Embryonic facial prominence (tissue), 1 donor: ENCODE measurements around the gene PCBD1.
"Not testable (repeated sequence)": the region's sequence is repeated elsewhere in the genome, so short reads cannot be mapped to it uniquely, and the experiment has no call there.

Source experiments
- DNase-seq: peaks from one replicate; pipeline ENCODE4 v3.0.0-alpha.2; 2016; ENCODE audit errors: extremely low spot score

The PCBD1 gene

DNA sequence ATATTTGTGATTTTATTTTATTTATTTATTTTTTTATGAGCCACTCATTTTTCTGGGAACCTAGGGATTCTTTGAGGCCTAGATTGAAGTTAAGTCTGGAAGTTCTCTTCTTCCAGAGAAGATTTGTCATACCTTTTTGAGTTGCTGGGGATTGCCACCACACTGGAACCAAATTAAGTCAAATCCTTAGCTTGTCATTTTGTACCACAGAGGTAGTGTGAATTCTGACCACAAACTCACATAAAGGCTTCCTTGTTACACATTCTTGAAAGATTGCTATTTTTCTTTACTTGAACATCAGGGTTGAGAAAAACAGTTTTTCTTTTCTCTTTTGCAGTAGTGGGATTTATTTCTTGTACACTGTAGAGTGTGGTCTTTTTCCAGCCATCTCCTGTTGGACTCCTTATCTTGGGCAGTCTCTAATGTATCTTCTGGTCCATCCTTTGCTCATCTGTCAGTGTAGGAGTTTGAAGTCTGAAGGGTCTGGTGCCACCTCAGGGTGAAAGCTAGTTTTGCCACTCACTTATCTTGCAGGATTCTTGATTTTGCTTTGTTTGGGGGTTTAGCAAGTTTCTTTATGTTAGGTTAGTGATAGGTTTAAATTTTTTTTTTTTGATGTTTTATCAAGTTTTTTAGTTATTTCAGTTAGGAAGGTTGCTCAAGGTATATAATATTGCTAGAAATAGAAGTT lies 24.8 kb downstream of the PCBD1 start:
- no peak for DNase-seq

DNA sequence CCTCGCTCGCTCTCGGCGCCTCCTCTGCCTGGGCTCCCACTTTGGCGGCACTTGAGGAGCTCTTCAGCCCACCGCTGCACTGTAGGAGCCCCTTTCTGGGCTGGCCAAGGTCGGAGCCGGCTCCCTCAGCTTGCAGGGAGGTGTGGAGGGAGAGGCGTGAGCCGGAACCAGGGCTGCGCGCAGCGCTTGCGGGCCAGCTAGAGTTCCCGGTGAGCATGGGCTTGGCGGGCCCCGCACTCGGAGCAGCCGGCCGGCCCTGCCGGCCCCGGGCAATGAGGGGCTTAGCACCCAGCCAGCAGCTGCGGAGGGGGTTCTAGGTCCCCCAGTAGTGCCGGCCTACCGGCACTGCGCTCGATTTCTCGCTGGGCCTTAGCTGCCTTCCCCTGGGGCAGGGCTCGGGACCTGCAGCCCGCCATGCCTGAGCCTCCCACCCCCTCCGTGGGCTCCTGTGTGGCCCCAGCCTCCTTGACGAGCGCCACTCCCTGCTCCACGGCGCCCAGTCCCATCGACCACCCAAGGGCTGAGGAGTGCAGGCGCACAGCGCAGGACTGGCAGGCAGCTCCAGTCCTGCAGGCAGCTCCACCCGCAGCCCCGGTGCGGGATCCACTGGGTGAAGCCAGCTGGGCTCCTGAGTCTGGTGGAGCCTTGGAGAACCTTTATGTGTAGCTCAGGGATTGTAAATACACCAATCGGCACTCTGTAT lies 26.7 kb downstream of the PCBD1 start:
- DNase-seq, result not testable (repeated sequence)

DNA sequence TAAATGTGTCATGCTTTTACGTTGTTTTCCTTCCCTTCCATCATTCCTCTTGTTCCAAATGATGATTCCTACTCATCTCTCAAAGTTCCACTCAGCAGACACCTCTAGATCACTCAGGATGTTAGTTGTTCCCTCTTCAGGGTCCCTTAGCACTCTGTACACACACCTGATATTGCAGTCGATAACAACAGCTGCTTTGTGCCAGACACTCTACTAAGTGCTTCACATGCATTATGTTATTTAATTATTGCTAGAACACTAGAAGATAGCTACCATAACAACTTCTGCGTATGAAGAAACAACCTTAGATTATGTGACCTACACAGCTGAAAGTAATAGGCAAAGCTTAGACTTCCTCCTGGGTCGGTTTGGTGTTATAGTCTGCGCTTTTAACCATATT lies 29.6 kb downstream of the PCBD1 start:
- no peak for DNase-seq

DNA sequence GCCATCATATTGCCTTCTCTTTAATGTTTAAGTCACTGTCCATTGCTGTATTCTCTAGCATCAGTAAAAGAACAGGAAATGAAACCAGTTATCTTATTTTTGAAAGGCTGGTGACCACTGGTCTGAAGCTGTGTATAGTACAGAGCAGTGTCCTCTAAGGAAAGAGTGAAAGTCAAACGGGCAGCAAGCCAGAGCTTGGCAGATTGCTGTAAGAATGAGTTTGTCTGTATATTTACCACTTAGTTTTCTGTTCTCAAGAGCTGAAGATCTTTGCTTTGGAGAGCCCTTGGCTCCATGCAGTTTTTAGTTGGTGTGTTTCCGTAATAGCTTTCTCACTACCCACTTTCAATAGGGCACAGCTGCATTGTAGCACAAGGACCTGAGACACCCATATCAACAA lies 31.9 kb downstream of the PCBD1 start:
- no peak for DNase-seq

DNA sequence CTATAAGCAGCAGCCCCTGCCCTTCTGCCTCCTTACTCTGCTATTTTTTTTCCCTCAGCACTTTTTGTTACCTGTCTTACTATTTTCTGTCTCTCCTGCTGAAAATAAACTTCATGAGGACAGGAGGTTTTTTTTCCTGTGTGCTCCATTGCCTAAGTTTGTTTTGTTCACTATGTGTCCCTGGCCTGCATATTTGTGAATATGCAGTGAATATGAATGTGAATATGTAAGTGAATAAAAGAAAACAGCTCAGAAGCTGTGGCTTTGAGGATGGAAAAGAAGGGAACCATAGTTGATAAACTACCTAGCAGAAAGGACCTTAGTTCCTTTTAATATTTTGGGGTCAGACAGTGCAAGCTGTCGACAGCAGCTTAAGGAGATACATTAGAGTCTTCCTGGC lies 34.9 kb downstream of the PCBD1 start:
- no peak for DNase-seq

DNA sequence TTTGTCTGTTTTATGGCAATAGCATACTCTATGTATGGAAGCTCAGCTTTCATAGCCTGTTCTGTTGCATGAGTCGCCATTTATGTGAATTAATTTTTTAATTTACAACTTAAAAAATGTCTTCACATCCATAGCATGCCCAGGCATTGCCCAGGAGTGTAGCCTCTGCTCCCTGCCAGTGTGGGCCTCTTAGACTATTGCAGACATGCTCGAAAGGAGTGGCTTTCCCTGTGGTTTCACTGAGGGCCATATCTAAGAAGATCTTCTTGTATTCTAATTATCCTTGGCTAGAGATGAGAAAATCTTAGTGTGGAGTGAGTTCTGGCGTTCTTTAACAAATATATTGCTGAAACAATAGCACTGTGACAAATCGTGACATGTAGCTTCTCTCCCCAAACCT lies 35.3 kb downstream of the PCBD1 start:
- DNase-seq, result no peak

DNA sequence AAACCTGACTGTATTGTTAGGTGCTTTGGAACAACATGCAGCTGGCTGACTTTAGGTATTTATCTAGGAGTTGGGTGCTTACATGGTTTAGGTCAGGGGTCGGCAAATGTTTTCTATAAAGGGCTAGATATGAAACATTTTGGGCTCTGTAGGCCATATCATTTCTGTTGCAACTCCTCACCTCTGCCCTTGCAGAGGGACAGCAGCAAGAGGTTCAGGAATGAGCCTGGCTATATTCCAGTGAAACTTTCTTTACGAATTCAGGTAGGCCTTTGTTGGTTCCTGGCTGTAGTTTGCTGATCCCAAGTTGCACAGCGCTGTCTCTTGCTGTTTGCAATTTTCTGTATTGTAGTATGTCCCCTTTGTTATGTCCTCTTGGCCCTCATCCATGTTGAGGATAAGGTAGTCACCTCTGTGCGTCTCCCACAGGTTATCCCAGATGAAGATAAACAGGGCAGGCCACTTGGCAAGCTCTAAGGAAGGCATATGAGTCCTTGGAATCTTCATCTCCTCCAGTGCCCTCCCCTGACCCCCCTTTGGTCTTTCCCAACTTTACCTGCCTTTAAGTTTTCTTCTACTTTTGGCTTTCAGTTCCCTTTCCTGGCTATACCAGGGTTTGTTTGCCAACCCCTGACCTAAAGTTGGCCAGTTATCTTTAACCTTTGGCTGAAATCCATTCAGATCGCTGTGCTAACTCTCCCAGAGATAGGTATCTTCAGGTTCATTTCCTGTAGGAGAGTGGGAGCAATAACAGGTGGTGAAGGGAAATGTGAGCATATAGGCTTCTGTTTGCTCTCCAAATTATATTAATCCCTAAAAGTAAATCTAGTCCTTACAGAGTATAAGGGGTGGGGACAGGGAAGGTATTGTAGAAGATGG lies 36.5 kb downstream of the PCBD1 start:
- DNase-seq, result no peak

DNA sequence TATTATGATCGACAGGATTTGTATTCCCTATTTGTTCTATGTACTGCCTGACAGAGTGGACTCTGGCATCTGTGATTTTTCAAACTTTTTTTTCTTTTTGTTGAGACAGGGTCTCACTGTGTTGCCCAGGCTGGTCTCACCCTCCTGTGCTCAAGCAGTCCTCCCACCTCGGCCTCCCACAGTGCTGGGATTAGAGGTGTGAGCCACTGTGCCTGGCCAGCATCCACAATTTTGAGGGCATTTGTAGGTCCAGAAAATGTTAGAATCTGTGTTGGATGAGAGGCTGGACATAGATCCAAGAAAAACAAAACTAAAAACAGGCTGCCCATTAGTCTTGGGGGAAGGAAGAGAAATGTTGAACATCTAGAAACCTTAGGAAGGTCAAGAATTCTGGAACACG lies 38.3 kb downstream of the PCBD1 start:
- no peak for DNase-seq

DNA sequence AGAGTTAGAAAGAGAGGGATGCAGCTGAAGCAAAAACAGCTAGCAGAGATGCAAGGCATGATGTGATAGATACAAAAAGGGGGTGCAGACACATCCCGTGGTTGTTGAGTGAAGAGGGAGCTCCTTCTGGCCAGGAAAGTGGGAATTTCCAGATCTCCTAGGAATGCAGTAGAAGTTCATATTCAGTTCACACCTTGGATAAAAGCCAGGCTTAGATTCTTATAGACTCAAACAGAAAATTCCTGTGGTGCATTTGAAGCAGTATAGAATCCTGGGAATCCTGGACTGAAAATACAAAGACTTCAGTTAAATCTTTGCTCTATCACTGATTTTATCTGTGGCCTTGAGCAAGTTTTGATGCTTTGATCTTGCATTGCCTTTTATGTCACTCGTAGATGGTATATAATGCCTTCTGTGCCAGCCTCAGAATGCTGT lies 38.8 kb downstream of the PCBD1 start:
- DNase-seq, result no peak

DNA sequence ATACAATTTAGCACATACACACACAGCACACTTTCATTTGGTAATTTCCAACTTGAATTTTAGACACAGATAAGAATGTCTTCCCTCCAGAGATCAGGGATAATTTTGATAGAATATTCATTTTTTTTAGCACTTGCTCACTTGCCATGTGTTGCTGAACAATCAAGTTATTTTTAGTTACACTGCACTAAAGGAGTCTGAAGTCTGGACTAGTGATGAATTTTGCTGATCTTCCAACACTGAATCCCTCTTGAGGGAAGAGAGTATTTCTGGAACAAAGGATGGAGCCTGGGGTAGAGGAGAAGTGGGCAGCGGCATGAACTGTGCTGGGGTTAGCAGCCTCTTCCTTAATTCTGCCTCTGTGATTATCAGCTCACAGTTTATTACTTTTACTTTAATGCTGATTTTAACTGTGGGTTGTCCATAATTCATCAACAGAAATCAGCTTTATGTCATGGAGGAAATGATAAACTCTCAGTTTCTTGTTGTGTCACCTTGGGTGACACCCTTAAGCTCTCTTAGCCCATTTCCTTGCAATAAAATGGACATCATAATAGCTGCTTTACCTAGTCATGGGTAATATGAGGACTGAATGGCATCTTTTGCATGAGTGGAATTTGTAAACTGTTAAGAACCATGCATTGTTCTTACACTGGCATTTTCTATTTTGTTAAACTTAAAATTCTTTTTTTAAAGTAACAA lies 40.6 kb downstream of the PCBD1 start:
- no peak for DNase-seq

DNA sequence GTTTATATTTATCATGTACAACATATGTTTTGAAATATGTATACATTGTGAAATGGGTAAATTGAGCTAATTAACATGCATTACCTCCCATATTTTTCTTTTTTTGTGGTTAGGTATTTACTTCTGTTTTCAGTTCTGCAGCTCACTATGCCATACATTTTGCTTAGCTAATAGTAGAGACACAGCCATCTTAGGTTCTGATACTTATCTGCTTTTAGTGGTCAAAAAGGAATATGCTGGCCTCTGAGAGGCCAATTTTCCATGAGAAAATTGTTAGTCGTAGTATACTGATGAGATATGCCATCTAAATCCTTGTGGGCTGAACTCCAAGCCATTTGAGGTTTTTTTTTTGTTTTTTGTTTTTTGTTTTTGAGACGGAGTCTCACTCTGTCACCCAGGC lies 41.6 kb downstream of the PCBD1 start:
- no peak for DNase-seq

DNA sequence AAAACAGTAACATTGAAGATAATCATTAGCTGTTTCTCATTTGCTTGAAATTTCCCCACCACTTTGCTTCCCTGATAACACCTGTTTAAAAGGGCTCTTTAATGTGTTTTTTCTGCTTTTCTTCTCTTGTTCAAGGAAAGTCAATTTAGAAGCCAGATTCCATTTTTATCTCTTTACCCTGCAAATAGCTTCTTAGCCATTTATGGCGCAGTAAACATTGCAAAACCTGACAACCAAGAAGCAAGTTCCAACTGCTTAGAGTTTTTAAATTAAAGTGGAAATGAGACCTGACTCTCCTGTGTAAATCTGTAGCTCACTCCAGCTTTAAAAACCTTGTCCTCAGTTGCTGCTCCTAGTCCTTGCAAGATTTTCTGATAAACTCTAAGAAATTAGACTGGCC lies 42.5 kb downstream of the PCBD1 start:
- DNase-seq, result no peak

DNA sequence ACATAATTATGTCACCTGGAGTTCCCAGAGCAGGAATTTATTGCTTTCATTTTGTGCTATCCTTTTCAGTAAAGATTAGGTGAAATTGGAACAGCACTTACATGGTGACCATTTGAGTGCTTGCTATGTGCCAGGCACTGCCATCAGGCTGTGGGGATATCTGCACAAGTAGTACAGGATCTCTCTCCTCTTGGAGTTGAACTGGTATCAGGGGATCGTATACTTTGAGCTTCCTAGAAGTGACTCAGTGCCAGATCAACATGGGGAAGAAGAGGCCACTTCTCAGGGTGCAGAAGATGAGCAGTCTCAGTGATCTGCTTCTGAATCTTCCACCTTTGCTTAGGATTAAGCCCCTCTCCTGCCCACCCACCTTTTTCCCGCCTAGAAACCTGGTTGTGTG lies 43.1 kb downstream of the PCBD1 start:
- no peak for DNase-seq

DNA sequence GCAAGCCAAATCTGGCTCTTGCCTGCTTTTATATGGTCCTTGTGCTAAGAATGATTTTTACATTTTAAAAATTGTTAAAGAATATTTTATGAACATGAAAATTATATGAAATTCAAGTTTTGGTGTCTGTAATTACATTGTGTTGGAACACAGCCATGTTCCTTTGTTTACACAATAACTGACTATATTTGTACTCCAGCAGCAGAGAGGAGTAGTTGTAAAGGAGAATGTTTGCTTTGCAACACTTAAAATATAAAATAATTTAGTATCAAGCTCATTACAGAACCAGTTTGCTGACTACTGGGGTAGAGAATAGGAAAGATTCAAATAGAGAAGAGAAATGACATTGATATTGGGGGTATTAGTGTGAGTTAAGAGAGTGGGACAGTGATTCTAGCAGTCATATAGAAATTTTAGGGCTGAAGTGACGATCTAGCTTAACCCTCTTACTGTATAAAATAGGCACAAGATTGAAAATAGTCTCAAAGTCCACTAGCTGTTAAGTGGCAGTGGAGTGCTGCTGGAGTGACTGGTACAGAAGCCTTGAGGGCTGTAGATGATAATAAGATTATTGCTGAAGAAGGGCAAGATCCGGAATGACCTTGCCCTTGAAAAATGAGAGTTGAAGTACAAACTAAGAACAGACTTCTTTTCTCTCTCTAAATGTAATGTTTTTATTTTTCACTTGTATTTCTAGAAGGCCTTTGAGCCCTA lies 44.4 kb downstream of the PCBD1 start:
- no peak for DNase-seq

DNA sequence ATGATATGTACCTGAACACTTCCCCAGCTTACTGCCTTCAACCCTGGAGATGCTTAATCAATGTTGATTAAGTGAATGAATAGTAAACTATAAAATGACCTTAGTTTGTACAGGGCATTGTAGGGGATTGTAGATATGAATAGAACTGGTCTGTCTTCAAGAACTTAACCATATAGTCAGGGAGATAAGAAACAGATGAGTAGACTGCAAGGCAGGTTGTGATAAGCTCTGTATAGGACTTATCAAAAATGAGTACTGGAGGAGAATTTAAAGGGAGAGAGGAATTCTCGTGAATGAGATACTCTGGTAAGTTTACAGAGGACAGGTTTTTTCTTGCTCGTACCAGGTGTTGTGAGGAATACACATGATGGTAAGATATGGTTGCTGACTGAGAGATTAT lies 45.0 kb downstream of the PCBD1 start:
- no peak for DNase-seq

DNA sequence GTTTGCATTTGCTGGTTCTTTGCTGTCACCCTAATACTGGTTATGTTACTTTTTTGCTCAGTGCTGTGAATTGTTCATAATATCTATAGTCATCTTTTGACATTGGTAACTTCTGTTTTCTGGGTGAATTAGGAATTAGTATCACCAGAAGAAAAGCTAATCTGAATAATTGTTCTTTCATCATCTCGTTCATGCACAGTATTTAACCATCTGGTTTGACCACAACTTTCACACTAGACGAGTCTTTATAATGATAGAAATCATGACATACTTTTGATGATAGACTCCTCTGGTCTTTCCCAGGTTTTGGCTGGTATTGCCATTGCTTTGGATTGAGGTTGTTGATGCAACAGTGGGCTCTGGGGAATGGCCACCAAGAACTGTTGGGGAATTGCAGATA lies 47.5 kb downstream of the PCBD1 start:
- no peak for DNase-seq

DNA sequence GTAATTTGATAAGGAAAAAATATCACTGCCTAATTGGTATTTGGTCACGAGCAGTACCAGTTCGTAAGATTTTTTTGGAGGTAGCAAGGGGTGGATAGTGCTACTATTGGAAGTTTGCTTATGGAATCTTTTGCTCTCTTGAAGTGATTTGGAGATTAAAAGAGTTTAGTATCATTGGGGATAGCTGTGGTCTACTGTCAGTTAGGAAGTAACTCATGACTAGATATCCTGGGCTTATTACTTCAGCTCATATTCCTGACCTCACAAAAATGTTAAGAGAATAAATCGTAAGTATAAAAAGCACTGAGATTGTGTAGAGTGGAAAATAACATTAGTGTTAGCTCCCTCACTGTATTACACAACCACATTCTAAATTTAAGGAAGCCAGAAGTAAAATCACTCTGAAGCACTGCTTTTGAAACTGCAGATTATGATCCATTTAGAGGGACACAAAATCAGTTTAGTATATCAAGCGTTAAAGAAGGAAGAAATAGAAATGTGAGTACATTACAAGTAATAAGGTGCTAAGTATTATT lies 50.0 kb downstream of the PCBD1 start:
- no peak for DNase-seq

DNA sequence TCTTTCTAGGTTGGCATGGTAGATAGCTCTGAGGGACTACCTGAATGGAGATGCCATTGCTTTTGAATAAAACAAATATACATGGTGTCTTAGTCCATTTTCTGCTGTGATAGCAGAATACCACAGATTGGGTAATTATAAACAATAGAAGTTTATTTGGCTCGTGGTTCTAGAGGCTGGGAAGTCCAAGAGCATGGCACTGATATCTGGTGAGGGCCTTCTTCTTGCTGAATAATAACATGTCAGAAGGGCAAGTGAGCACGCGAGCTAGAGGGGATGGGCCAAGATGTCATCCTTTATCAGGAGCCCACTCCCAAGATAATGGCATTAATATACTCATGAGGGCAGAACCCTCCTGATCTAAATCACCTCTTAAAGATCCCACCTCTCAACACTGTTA lies 50.7 kb downstream of the PCBD1 start:
- no peak for DNase-seq

DNA sequence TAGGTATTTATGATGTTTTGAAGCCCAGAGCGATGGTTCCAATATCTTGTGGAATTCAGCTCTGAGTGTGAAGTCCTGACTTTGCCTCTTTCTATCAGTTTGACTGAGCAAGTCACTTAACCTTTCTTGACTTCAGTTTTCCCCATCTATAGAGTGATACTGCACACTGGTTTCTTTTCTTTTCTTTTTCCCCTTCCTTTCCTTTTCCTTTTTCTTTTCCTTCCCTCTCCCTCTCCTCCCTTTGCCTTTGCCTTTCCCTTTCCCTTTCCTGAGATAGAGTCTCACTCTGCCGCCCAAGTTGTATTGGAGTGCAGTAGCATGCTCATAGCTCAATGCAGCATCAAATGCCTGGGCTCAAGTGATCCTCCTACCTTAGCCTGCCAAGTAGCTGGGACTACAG lies 52.0 kb downstream of the PCBD1 start:
- no peak for DNase-seq

DNA sequence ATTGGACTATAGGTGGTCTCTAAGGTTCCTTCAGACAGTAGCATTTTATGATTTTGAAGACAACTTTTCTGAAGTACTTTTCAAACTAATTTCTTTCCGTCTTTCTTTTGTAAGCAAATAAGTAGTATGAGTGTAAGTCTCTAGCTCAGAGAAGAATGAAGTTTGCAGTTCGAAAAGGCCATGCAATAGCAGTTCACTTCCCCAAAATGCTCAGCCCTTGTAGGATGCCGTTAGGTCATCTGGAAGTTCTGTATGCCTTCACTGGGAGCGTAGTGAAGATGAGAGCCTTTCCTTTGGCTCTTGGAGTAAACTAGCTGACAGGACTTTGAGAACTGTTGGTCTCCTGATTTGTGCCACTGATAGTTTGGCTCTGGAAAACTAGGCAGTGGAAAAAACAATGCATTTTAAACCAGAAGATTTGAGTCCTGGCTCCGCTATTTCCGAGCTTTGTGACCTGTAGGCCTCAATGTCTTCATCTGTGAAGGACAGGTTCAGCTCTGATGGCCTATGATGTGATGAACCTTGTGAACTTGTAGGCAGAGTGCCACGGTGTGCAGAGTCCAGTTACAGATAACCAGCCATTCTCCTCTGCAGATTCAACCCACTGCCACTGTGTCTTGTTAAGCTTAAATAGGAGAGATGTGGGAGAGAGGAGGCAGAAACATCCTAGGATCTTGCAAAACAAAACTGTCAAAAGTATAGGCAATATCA lies 53.8 kb downstream of the PCBD1 start:
- no peak for DNase-seq

DNA sequence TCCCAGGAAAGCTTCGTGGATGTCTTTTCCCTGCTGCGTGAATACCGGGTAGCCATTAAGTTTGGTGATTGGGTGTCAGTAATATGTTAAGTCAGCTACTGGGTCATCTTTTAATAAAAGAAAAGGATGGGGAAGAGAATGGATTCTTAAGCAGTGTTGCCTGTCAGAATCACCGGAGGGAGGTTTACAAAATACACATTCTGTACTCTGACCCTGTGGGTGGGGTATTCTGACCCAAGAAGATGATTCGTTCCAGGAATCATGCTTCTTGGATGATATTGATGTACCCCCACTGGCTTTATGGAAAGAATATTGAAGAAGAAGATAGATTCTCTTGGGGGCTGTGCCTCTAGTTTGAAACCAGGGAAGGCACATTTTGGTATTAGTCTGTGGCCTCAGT lies 54.3 kb downstream of the PCBD1 start:
- DNase-seq, result no peak
